H1 (cell line): ENCODE measurements around the gene ARHGAP15. TPM values are rescaled to one million over a fixed set of nuclear protein-coding genes. Genes with fewer than 3 reads are reported as not detected.

Experiments
- CTCF ChIA-PET: fragments of 300-600 bp; sonication (Branson Sonifier 250); formaldehyde crosslinking; loops from one replicate; lab custom pipeline; 2021; ENCODE audit not compliant: partially characterized antibody; lab: Charles Lee
- POLR2A ChIA-PET: fragments of 300-600 bp; sonication (Branson Sonifier 250); formaldehyde crosslinking; loops from one replicate; lab custom pipeline; 2021; ENCODE audit warnings: inconsistent platforms; ENCODE audit not compliant: partially characterized antibody; lab: Charles Lee
- DNase-seq, 2 experiments: peaks; one replicate each; pipeline versions ENCODE4 v3.0.0 to v3.0.0-alpha.2; 2010 to 2022; ENCODE audit warnings: low spot score in 2 of 2, low read depth in 1 of 2, mixed read lengths in 1 of 2
- FAIRE-seq: peaks from 2 replicates; lab custom pipeline; 2011; peaks lifted over from hg19 to GRCh38; lab: Jason Lieb, UNC
- H2AFZ ChIP-seq: 2 replicates; pipeline ENCODE4 v1.8.1; 2012; ENCODE audit warnings: low read length, inconsistent platforms
- H2AK5ac ChIP-seq: 2 replicates; pipeline ENCODE4 v1.6.1; 2013; ENCODE audit warnings: low read depth, low read length
- H2BK120ac ChIP-seq: replicated peaks from 2 replicates; pipeline ENCODE3; 2013; ENCODE audit warnings: low read depth, low read length, inconsistent platforms
- H2BK12ac ChIP-seq: 2 replicates; pipeline ENCODE4 v1.6.1; 2013; ENCODE audit warnings: low read depth, low read length
- H2BK15ac ChIP-seq: 2 replicates; pipeline ENCODE4 v1.6.1; 2013; ENCODE audit warnings: low read length
- H2BK20ac ChIP-seq: 2 replicates; pipeline ENCODE4 v1.6.1; 2013; ENCODE audit warnings: low read length
- H2BK5ac ChIP-seq: 2 replicates; pipeline ENCODE4 v1.6.1; 2013; ENCODE audit warnings: low read depth, low read length
- H3K14ac ChIP-seq: 2 replicates; pipeline ENCODE4 v1.6.1; 2013; ENCODE audit warnings: inconsistent platforms; ENCODE audit not compliant: insufficient read length
- H3K18ac ChIP-seq: 2 replicates; pipeline ENCODE4 v1.6.1; 2013; ENCODE audit warnings: low read length; ENCODE audit errors: extremely low read depth
- H3K23ac ChIP-seq: 2 replicates; pipeline ENCODE4 v1.6.1; 2013; ENCODE audit warnings: inconsistent platforms; ENCODE audit not compliant: insufficient read length
- H3K23me2 ChIP-seq: 2 replicates; pipeline ENCODE4 v1.6.1; 2013; ENCODE audit warnings: low read depth, low read length
- H3K27ac ChIP-seq: 2 replicates; pipeline ENCODE4 v1.6.1; 2011; ENCODE audit warnings: low read depth, low read length, inconsistent platforms
- H3K27me3 ChIP-seq, 4 experiments: replicated peaks in 1 of 4; 1 replicate in 1 of 4; 2 replicates in 3 of 4; pipeline versions ENCODE4 v1.6.1 to v1.8.1; 2011 to 2013; ENCODE audit warnings: low read length in 3 of 4, mild to moderate bottlenecking in 3 of 4, inconsistent platforms in 2 of 4, mixed read lengths in 2 of 4, moderate library complexity in 1 of 4; ENCODE audit not compliant: control insufficient read depth in 3 of 4, insufficient read depth in 3 of 4; ENCODE audit errors: extremely low read depth in 1 of 4
- H3K36me3 ChIP-seq, 4 experiments: 2 replicates each; pipeline versions ENCODE4 v1.6.1 to v1.8.1; 2011 to 2013; ENCODE audit warnings: mild to moderate bottlenecking in 4 of 4, low read length in 3 of 4, moderate library complexity in 2 of 4, control low read depth in 1 of 4, inconsistent platforms in 1 of 4; ENCODE audit not compliant: insufficient read depth in 4 of 4, control insufficient read depth in 2 of 4
- H3K4ac ChIP-seq: replicated peaks from 2 replicates; pipeline ENCODE3; 2013; ENCODE audit warnings: low read length, low read depth, mixed read lengths, inconsistent platforms; ENCODE audit not compliant: insufficient read length
- H3K4me1 ChIP-seq, 4 experiments: replicated peaks in 1 of 4; 1 replicate in 1 of 4; 2 replicates in 3 of 4; pipeline versions ENCODE4 v1.6.1 to v1.8.1; 2011 to 2013; ENCODE audit warnings: low read length in 3 of 4, inconsistent platforms in 2 of 4, mixed read lengths in 1 of 4; ENCODE audit not compliant: insufficient read depth in 4 of 4, control insufficient read depth in 3 of 4
- H3K4me2 ChIP-seq, 2 experiments: 2 replicates each; pipeline versions ENCODE4 v1.6.1 to v1.8.1; 2011 to 2013; ENCODE audit warnings: low read depth in 2 of 2, low read length in 2 of 2, control low read depth in 1 of 2, inconsistent platforms in 1 of 2, mild to moderate bottlenecking in 1 of 2; ENCODE audit not compliant: insufficient read depth in 1 of 2
- H3K4me3 ChIP-seq, 4 experiments: fragments of 200-600, 300-600 bp in 1 of 4; sonication (generic), shearing (Covaris generic), sonication (Bioruptor Twin) in 1 of 4; 2 replicates each; pipeline versions ENCODE4 v1.5.1 to v1.8.1; 2011 to 2016; ENCODE audit warnings: low read length in 4 of 4, low read depth in 3 of 4, control low read depth in 2 of 4, inconsistent platforms in 2 of 4, mild to moderate bottlenecking in 2 of 4, mixed read lengths in 1 of 4, moderate library complexity in 1 of 4; ENCODE audit not compliant: insufficient read depth in 2 of 4; ENCODE audit errors: extremely low read depth in 1 of 4
- H3K56ac ChIP-seq: replicated peaks from 2 replicates; pipeline ENCODE3; 2013; ENCODE audit warnings: low read depth, mild to moderate bottlenecking, mixed read lengths, low read length, inconsistent platforms; ENCODE audit not compliant: insufficient read length
- H3K79me1 ChIP-seq: 2 replicates; pipeline ENCODE4 v1.6.1; 2013; ENCODE audit warnings: low read depth, low read length, control low read depth
- H3K79me2 ChIP-seq, 2 experiments: 2 replicates each; pipeline versions ENCODE4 v1.6.1 to v1.8.1; 2012 to 2013; ENCODE audit warnings: low read length in 2 of 2, mild to moderate bottlenecking in 2 of 2, inconsistent platforms in 1 of 2; ENCODE audit not compliant: insufficient read depth in 2 of 2, control insufficient read depth in 1 of 2
- H3K9ac ChIP-seq, 4 experiments: replicated peaks in 1 of 4; 1 replicate in 1 of 4; 2 replicates in 3 of 4; pipeline versions ENCODE4 v1.6.1 to v1.8.1; 2011 to 2013; ENCODE audit warnings: low read depth in 3 of 4, low read length in 3 of 4, control low read depth in 2 of 4, mild to moderate bottlenecking in 2 of 4, moderate library complexity in 2 of 4, inconsistent platforms in 1 of 4; ENCODE audit errors: extremely low read depth in 1 of 4
- H3K9me3 ChIP-seq, 2 experiments: 2 replicates each; pipeline versions ENCODE4 v1.6.1 to v1.8.1; 2012 to 2013; ENCODE audit warnings: mild to moderate bottlenecking in 2 of 2, moderate library complexity in 2 of 2, control low read depth in 1 of 2, inconsistent platforms in 1 of 2, low read depth in 1 of 2, low read length in 1 of 2, mixed read lengths in 1 of 2; ENCODE audit not compliant: insufficient read depth in 2 of 2
- H4K20me1 ChIP-seq, 2 experiments: replicated peaks in 1 of 2; 2 replicates each; pipeline versions ENCODE3 to v1.8.1; 2011 to 2013; ENCODE audit warnings: inconsistent platforms in 2 of 2, low read length in 2 of 2, mild to moderate bottlenecking in 1 of 2; ENCODE audit not compliant: insufficient read depth in 2 of 2, control insufficient read depth in 1 of 2
- H4K5ac ChIP-seq: 2 replicates; pipeline ENCODE4 v1.6.1; 2013; ENCODE audit warnings: low read length, low read depth, mixed read lengths, inconsistent platforms; ENCODE audit not compliant: insufficient read length
- H4K8ac ChIP-seq: 2 replicates; pipeline ENCODE4 v1.8.0; 2013; ENCODE audit warnings: mild to moderate bottlenecking, moderate library complexity, low read length, inconsistent platforms; ENCODE audit not compliant: insufficient read depth; ENCODE audit errors: extremely low read depth
- H4K91ac ChIP-seq: replicated peaks from 2 replicates; pipeline ENCODE3; 2013; ENCODE audit warnings: low read length, mixed read lengths, inconsistent platforms; ENCODE audit not compliant: insufficient read length
- BACH1 ChIP-seq: IDR thresholded peaks from 2 replicates; pipeline ENCODE4 v1.6.1; 2012; ENCODE audit warnings: low read length, improper control_type of control experiment
- CBX8 ChIP-seq: fragments of 300-800, 300-1000 bp; sonication (generic); IDR thresholded peaks from 2 replicates; pipeline ENCODE4 v1.7.1; 2016; ENCODE audit warnings: low read depth, low read length, borderline replicate concordance
- EGR1 ChIP-seq: IDR thresholded peaks from 2 replicates; pipeline ENCODE4 v1.6.1; 2011; ENCODE audit warnings: low read depth, low read length, borderline replicate concordance
- HDAC6 ChIP-seq: IDR thresholded peaks from one replicate; pipeline ENCODE4 v1.7.1; 2012; ENCODE audit warnings: low read depth, mild to moderate bottlenecking, inconsistent platforms, low read length, moderate library complexity
- JUN ChIP-seq: IDR thresholded peaks from 2 replicates; pipeline ENCODE4 v1.6.1; 2011; ENCODE audit warnings: low read depth, mild to moderate bottlenecking, improper control_type of control experiment, low read length
- MAFK ChIP-seq: IDR thresholded peaks from 2 replicates; pipeline ENCODE4 v1.6.1; 2012; ENCODE audit warnings: low read depth, mild to moderate bottlenecking, improper control_type of control experiment, low read length
- NANOG ChIP-seq: IDR thresholded peaks from 2 replicates; pipeline ENCODE4 v1.6.1; 2011; ENCODE audit warnings: low read length, low read depth, mild to moderate bottlenecking, inconsistent platforms; ENCODE audit not compliant: insufficient read depth, poor library complexity, severe bottlenecking
- NRF1 ChIP-seq: IDR thresholded peaks from 2 replicates; pipeline ENCODE4 v1.6.1; 2011; ENCODE audit warnings: mild to moderate bottlenecking, low read depth, low read length, improper control_type of control experiment
- PHF8 ChIP-seq: fragments of 200-600 bp; sonication (generic); conservative IDR thresholded peaks from 2 replicates; pipeline ENCODE4 v1.7.1; 2012; ENCODE audit warnings: low read depth, mild to moderate bottlenecking, inconsistent platforms, low read length, moderate library complexity
- SIRT6 ChIP-seq: IDR thresholded peaks from one replicate; pipeline ENCODE4 v1.7.1; 2012; ENCODE audit warnings: low read length, inconsistent platforms
- TAF1 ChIP-seq: IDR thresholded peaks from 2 replicates; pipeline ENCODE4 v1.6.1; 2011; ENCODE audit warnings: mild to moderate bottlenecking, low read depth, low read length
- TEAD4 ChIP-seq: IDR thresholded peaks from 2 replicates; pipeline ENCODE4 v1.6.1; 2012; ENCODE audit warnings: low read depth, low read length, inconsistent platforms, mixed read lengths
- WGBS, 2 experiments: shearing (Covaris generic) in 1 of 2; methylation state at CpG; one replicate each; pipeline versions ENCODE4 v1.1.6 to v1.1.7; 2013 to 2015; ENCODE audit warnings: low lambda C conversion rate in 2 of 2, mixed read lengths in 2 of 2, inconsistent platforms in 1 of 2, low coverage in 1 of 2, missing lambda C conversion rate in 1 of 2; ENCODE audit not compliant: insufficient replicate concordance in 2 of 2, insufficient coverage in 1 of 2, insufficient read length in 1 of 2; ENCODE audit errors: extremely low coverage in 1 of 2, missing lambda C conversion rate in 1 of 2; 5-methylcytosine and 5-hydroxymethylcytosine counted together
- polyA plus RNA-seq, 7 experiments: library from polyadenylated mRNA; depleted of rRNA in 3 of 7; stranded (reverse) in 5 of 7; unstranded in 2 of 7; fragments of >200 nt in 5 of 7; fragments of 200-250 nt in 2 of 7; gene quantifications; 1 replicate in 5 of 7; 2 replicates in 1 of 7; 4 replicates in 1 of 7; pipeline versions ENCODE4 v1.2.1 to v1.2.3, GENCODE V29; 2011 to 2013; ENCODE audit warnings: missing spikeins in 2 of 7, mixed read lengths in 2 of 7
- total RNA-seq: library from RNA; stranded (reverse); fragmentation: NEBNext Ultra II Directional; extraction: Animal tissue kit (Norgen Biotek cat#: 25700); gene quantifications from 2 replicates; pipeline ENCODE4 v1.2.1, GENCODE V29; 2021
- TF ChIP-seq, protein P1 (sequence below), 3 experiments: IDR thresholded peaks; 1 replicate in 2 of 3; 2 replicates in 1 of 3; pipeline versions ENCODE4 v1.5.1 to v1.6.1; 2011; ENCODE audit warnings: low read length in 3 of 3, mild to moderate bottlenecking in 3 of 3, inconsistent platforms in 2 of 3, low read depth in 1 of 3, moderate library complexity in 1 of 3; ENCODE audit not compliant: insufficient read depth in 1 of 3; ENCODE audit errors: control extremely low read depth in 1 of 3

ARHGAP15 gene
- total and polyA plus RNA-seq, 2 of the 8 experiments (the other 6 are each of a cell fraction or from before 2014, with no cell fraction given), result not detected

DNA sequence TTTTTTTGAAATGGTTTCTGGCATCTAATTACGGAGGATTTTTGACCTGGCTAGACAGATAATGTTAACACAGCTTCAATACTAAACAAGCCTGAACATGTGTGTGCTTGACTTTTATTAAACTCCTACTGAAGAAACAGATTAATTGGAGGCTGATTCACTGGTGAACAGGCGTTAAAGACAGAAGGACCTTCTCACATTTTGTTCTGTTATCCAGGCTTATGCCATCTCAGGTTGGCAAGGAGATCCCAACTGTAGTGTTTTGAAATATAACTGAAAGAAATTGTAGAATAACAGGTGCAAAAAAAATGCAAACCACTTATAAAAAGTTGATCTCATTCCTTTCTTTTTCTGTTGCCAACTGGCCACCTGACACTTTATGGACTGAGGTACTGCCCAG is 269.6 kb downstream of the ARHGAP15 start:
- ChIA-PET CTCF (interaction anchor here (1.4 kb wide), 1 partner anchor 9 kb away, joined by 9 read pairs; no protein-coding TSS in a partner anchor), POLR2A (no interaction called here)
- no peak overlapping the region for H2BK15ac ChIP-seq

More for the DNA sequence above, 269.6 kb downstream of the ARHGAP15 start:
- Histone ChIP-seq H2AK5ac (no peak overlapping the region), H3K14ac (no peak overlapping the region), H3K79me2 (no peaks in the 10 kb centered on the region), H3K9me3 (no peaks in the 10 kb centered on the region), H4K20me1 (no peaks in the 10 kb centered on the region), H3K27me3 (no peaks in the 10 kb centered on the region), H2BK12ac (no peak overlapping the region), H2AFZ (no peak overlapping the region)
- no peak for TF ChIP-seq TEAD4
- TF ChIP-seq MAFK, result no peak
- no peak for TF ChIP-seq NRF1
- no peak for TF ChIP-seq BACH1
- no peak for TF ChIP-seq JUN
- TF ChIP-seq SIRT6, result no peak
- TF ChIP-seq HDAC6, result no peak
- TF ChIP-seq PHF8, result no peak
- no peak for TF ChIP-seq EGR1
- TF ChIP-seq, protein P1, sequence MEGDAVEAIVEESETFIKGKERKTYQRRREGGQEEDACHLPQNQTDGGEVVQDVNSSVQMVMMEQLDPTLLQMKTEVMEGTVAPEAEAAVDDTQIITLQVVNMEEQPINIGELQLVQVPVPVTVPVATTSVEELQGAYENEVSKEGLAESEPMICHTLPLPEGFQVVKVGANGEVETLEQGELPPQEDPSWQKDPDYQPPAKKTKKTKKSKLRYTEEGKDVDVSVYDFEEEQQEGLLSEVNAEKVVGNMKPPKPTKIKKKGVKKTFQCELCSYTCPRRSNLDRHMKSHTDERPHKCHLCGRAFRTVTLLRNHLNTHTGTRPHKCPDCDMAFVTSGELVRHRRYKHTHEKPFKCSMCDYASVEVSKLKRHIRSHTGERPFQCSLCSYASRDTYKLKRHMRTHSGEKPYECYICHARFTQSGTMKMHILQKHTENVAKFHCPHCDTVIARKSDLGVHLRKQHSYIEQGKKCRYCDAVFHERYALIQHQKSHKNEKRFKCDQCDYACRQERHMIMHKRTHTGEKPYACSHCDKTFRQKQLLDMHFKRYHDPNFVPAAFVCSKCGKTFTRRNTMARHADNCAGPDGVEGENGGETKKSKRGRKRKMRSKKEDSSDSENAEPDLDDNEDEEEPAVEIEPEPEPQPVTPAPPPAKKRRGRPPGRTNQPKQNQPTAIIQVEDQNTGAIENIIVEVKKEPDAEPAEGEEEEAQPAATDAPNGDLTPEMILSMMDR (IDR thresholded peaks at IDR 0.05; ENCODE audit: control extremely low read depth in 1 of 3, insufficient read depth in 1 of 3, low read depth in 1 of 3, low read length in 3 of 3), result no peak
- no peak for TF ChIP-seq NANOG
- TF ChIP-seq TAF1, result no peak
- TF ChIP-seq CBX8, result no peak
- TF ChIP-seq, all 59 proteins: peak for 0
- H4K91ac ChIP-seq, result no peak overlapping the region
- no peak overlapping the region for H3K23ac ChIP-seq
- WGBS, 2 experiments, result 91% methylated on average over 2 of the region's 2 CpGs; no CpG with 5 or more reads in 1 of the 2 experiments
- H3K4me3 ChIP-seq, result no peak overlapping the region
- H4K5ac ChIP-seq, result no peak overlapping the region
- no peak overlapping the region for H2BK120ac ChIP-seq
- no peak overlapping the region for H3K9ac ChIP-seq
- H3K79me1 ChIP-seq, result no peaks in the 10 kb centered on the region
- H2BK5ac ChIP-seq, result no peak overlapping the region
- H2BK20ac ChIP-seq, result no peak overlapping the region
- no peaks in the 10 kb centered on the region for H3K4me1 ChIP-seq
- H4K8ac ChIP-seq, result no peak overlapping the region
- H3K4me2 ChIP-seq, result no peak overlapping the region
- H3K56ac ChIP-seq, result no peak overlapping the region
- DNase-seq (no peak), FAIRE-seq (no peak)
- H3K27ac ChIP-seq, result no peak overlapping the region
- no peak overlapping the region for H3K18ac ChIP-seq
- no peaks in the 10 kb centered on the region for H3K36me3 ChIP-seq
- no peak overlapping the region for H3K4ac ChIP-seq
- no peaks in the 10 kb centered on the region for H3K23me2 ChIP-seq
